PC-9 (cell line): ENCODE data around the gene CNTN6.

Experiments
- CTCF ChIP-seq: fragments of 200-600 bp; sonication (generic); conservative IDR thresholded peaks from 2 replicates; pipeline ENCODE4 v1.6.1; 2017; ENCODE audit warnings: mixed run types, antibody characterized with exemption, mild to moderate bottlenecking, moderate library complexity
- EZH2 ChIP-seq: fragments of 200-600 bp; sonication (generic); IDR thresholded peaks from 2 replicates; pipeline ENCODE4 v1.8.0; 2017; ENCODE audit warnings: antibody characterized with exemption, low read depth

GRCh38 chr3:1055870-1056269 is 37.0 kb upstream of the CNTN6 start:
- no peak for TF ChIP-seq EZH2
- TF ChIP-seq CTCF = no peak
